Left ventricle myocardium superior (tissue), 1 donor: ENCODE measurements around the gene CLSTN2. TPM values are rescaled to one million over a fixed set of nuclear protein-coding genes. Genes with fewer than 3 reads are reported as not detected.

ENCODE experiments used
- ATAC-seq: fragments of 200-7000 bp; cut with Tn5 transposase; one replicate; pipeline ENCODE4 v1.9.1; 2020; ENCODE audit warnings: mild to moderate bottlenecking, moderate library complexity
- DNase-seq: peaks from one replicate; pipeline ENCODE4 v3.0.0-alpha.2; 2020
- intact Hi-C: fragments of 100-400 bp; cut with micrococcal nuclease; formaldehyde crosslinking; loops from one replicate; pipeline ENCODE4 v1.11.0; 2022
- total RNA-seq: library from RNA; stranded (reverse); fragmentation: NEBNext Ultra II Directional; extraction: Animal tissue kit (Norgen Biotek cat#: 25700); gene quantifications from one replicate; pipeline ENCODE4 v1.2.1, GENCODE V29; 2021
- donor health status: DM: no; HTN: yes; CAD: no; lungs with severe emphysema.

CLSTN2 gene
- total RNA-seq, 1 donor from 2014 or later: 4.9 TPM

GRCh38 chr3:140199008-140199407 lies 264.0 kb downstream of the CLSTN2 start:
- intact Hi-C loops: no loop called here
- ATAC-seq: no peak
- DNase-seq: no peak

GRCh38 chr3:140199743-140200142 lies 264.8 kb downstream of the CLSTN2 start:
- intact Hi-C loops: no loop called here
- ATAC-seq (no peak), DNase-seq (no peak)

GRCh38 chr3:140203510-140203909 lies 268.5 kb downstream of the CLSTN2 start:
- ATAC-seq (no peak), DNase-seq (no peak)
- intact Hi-C loops: no loop called here

GRCh38 chr3:140204271-140204984 lies 269.4 kb downstream of the CLSTN2 start:
- no peak for ATAC-seq
- intact Hi-C loops: no loop called here
- DNase-seq: no peak

GRCh38 chr3:140205598-140205997 lies 270.6 kb downstream of the CLSTN2 start:
- no peak for ATAC-seq
- intact Hi-C loops: no loop called here
- no peak for DNase-seq

- no peak for DNase-seq
- intact Hi-C loops: no loop called here
- peak; percentile 70 for ATAC-seq
Measured at GRCh38 chr3:140206196-140207040, 271.4 kb downstream of the CLSTN2 start.

GRCh38 chr3:140207541-140207940 lies 272.6 kb downstream of the CLSTN2 start:
- DNase-seq (no peak), ATAC-seq (no peak)
- intact Hi-C loops: no loop called here

GRCh38 chr3:140216249-140216648 lies 281.3 kb downstream of the CLSTN2 start:
- ATAC-seq: no peak
- no peak for DNase-seq
- intact Hi-C loops: no loop called here

- ATAC-seq (no peak), DNase-seq (no peak)
- intact Hi-C loops: no loop called here
Measured at GRCh38 chr3:140219291-140219690, 284.3 kb downstream of the CLSTN2 start.

GRCh38 chr3:140219923-140220452 lies 285.0 kb downstream of the CLSTN2 start:
- DNase-seq (no peak), ATAC-seq (no peak)
- intact Hi-C loops: no loop called here

GRCh38 chr3:140223197-140223596 lies 288.2 kb downstream of the CLSTN2 start:
- DNase-seq: no peak
- no peak for ATAC-seq
- intact Hi-C loops: no loop called here

- ATAC-seq (no peak), DNase-seq (no peak)
- intact Hi-C loops: no loop called here
Measured at GRCh38 chr3:140223631-140224030, 288.6 kb downstream of the CLSTN2 start.

GRCh38 chr3:140224307-140224706 lies 289.3 kb downstream of the CLSTN2 start:
- no peak for DNase-seq
- ATAC-seq: no peak
- intact Hi-C loops: no loop called here

GRCh38 chr3:140225996-140226395 lies 291.0 kb downstream of the CLSTN2 start:
- no peak for ATAC-seq
- intact Hi-C loops: no loop called here
- DNase-seq: no peak

GRCh38 chr3:140233702-140234101 lies 298.7 kb downstream of the CLSTN2 start:
- DNase-seq (no peak), ATAC-seq (no peak)
- intact Hi-C loops: no loop called here

- ATAC-seq: no peak
Measured at GRCh38 chr3:140234256-140234655, 299.3 kb downstream of the CLSTN2 start.

GRCh38 chr3:140236836-140237501 lies 302.0 kb downstream of the CLSTN2 start:
- ATAC-seq (peak; percentile 96), DNase-seq (no peak)
- intact Hi-C loops: no loop called here

More at GRCh38 chr3:140234256-140234655, 299.3 kb downstream of the CLSTN2 start:
- intact Hi-C loops: no loop called here
- DNase-seq: no peak

- ATAC-seq: peak; percentile 39
- intact Hi-C loops: no loop called here
- DNase-seq: no peak
Measured at GRCh38 chr3:140238646-140239314, 303.8 kb downstream of the CLSTN2 start.

GRCh38 chr3:140242818-140243276 lies 307.9 kb downstream of the CLSTN2 start:
- intact Hi-C loops: no loop called here
- peak; percentile 78 for ATAC-seq
- DNase-seq: no peak
